ENCODE results near the gene ULBP1.

DNA sequence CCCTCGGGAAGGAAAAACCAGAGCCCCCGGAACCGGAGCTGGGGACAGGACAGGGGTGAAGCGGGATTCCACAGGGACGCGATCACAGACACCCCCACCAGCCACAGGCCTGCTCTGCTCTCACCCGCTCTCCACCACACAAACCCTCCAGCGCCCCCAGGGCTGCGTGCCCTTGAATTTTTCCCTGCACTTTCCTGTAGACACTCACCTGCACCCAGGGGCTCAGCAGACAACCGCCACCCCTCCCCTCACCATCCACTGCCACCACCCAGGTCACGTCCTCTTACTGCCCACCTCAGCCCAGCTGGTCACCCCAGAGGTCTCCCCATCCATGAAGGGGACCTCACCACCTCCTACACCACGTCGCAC lies 21.3 kb upstream of the ULBP1 start:
- TF ChIP-seq CTCF (IDR thresholded peaks at IDR 0.05; ENCODE audit: poor library complexity) (no peak), EZH2 (IDR thresholded peaks at IDR 0.05; ENCODE audit: borderline replicate concordance) (no peak), EZH2phosphoT487 (IDR thresholded peaks at IDR 0.05; ENCODE audit: low read depth, severe bottlenecking, unreplicated experiment) (no peak)

All from hepatocyte (in vitro differentiated cells).